ENCODE results near the gene TMEFF1. TPM values are rescaled to one million over a fixed set of nuclear protein-coding genes. Genes with fewer than 3 reads are reported as not detected.

Gene TMEFF1
- total RNA-seq, 1 experiment from 2014 or later = 3.3 TPM

DNA sequence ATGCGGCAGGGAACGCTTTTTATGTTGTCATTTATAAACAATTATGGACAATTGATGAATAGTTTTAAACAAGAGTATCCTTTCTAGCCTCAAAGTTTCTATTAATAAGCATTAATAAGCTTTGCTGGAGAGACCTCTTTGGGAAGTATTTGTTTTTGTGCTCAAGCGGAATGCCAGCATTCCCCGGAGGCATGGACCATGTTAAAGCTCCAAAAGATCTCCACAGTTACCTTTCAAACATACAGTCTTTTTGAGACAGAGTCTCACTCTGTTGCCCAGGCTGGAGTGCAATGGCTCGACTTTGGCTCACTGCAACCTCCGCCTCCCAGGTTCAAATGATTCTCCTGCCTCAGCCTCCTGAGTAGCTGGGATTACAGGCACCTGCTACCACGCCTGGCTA, 36.4 kb upstream of the TMEFF1 start:
- no peak overlapping the region for H3K9ac ChIP-seq (ENCODE audit: low read length)
- no peaks in the 10 kb centered on the region for H3K9me3 ChIP-seq (ENCODE audit: control insufficient read depth in 1 of 2, insufficient read depth in 1 of 2, low read depth in 1 of 2, low read length in 2 of 2)
- H3K9me2 ChIP-seq (ENCODE audit: insufficient read depth) = no peaks in the 10 kb centered on the region
- TF ChIP-seq FOSL1 (IDR thresholded peaks at IDR 0.05; ENCODE audit: low read depth) (no peak), ZBTB33 (IDR thresholded peaks at IDR 0.05; ENCODE audit: extremely low read depth, insufficient replicate concordance, low read length) (no peak), EZH2phosphoT487 (IDR thresholded peaks at IDR 0.05; ENCODE audit: borderline replicate concordance) (no peak)
- no peaks in the 10 kb centered on the region; the same call in 1 of the 2 replicates for H4K20me1 ChIP-seq (ENCODE audit: insufficient read depth)
- ChIA-PET RAD21 (ENCODE audit: low non-redundant PET in 1 of 2, low total read pairs in 2 of 2, uncharacterized antibody in 2 of 2, unreplicated experiment in 2 of 2) (no interaction called here), POLR2A (no interaction called here), CTCF (no interaction called here)
- no peaks in the 10 kb centered on the region for H3K4me1 ChIP-seq (ENCODE audit: control insufficient read depth in 1 of 2, insufficient read depth in 2 of 2, low read length in 2 of 2)
- DNase-seq (ENCODE audit: low read depth, low spot score) = no peak
- no peak overlapping the region for H2AFZ ChIP-seq (ENCODE audit: low read depth, low read length, poor library complexity, severe bottlenecking)
- H3K4me3 ChIP-seq (replicated peaks in 1 of 2; ENCODE audit: low read depth in 1 of 2, low read length in 2 of 2) = no peak overlapping the region
- ATAC-seq = no peak
- no peaks in the 10 kb centered on the region for H3K27me3 ChIP-seq (ENCODE audit: insufficient read depth, low read length)
- no peak overlapping the region for H3K27ac ChIP-seq (ENCODE audit: low read depth, low read length)
- peaks cover 72% of the 10 kb centered on the region for H3K79me2 ChIP-seq (ENCODE audit: insufficient read depth, low read length)
- no peak overlapping the region for H3K4me2 ChIP-seq (ENCODE audit: low read length)
- 0 out of 4 replicates have a peak, but pooled peaks cover 0 to 4% of the 10 kb centered on the region in 2 experiments for H3K36me3 ChIP-seq (ENCODE audit: control insufficient read depth in 1 of 2, insufficient read depth in 2 of 2, low read length in 2 of 2)
- intact Hi-C loops (cut with micrococcal nuclease) = no loop called here
- BruUV-seq (replicated peaks) = no TSS peak

DNA sequence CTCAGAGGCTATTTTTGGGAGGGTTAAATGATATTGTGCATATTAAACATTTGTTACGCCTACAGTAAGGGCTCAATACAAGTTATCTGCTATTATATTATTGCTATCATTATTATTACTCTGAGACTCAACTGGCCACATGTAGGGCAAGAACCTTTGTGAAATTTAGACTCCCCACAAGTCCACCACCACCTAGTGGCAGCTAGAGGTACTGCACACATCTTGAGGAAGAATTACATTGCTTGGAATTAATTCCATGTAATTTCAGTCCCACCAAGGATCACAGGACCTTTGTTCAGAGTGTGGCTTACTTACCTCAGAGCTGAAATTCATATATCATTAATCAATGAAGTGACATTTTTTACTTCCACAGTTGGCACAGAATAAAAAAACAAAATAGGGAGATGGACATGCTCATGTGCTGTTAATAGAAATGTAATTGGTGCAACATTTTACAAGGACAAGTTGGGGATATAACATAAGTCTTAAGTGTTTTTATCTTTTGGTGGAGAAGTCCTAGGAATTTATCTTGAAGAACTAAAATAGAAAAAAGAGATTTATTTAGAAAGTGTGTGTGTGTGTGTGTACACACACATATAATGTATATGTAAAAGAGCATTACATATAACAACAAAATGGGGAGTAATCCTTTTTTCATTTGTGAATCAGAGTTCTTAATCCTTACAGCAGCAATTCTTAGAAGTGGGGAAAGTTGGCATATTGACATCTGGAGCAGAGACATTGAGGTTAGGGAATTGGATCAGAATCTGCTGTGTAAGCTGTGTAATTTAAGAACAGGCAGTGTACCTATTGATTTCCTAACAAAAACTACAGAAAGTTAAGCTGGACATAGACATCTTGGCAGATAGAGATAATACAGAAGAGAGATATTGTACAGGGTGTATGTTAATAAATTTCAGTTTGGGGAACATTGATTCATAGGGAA, 34.8 kb upstream of the TMEFF1 start:
- no peak overlapping the region for H3K4me3 ChIP-seq (replicated peaks in 1 of 2; ENCODE audit: low read depth in 1 of 2, low read length in 2 of 2)
- intact Hi-C loops (cut with micrococcal nuclease) = no loop called here
- TF ChIP-seq, protein P1, sequence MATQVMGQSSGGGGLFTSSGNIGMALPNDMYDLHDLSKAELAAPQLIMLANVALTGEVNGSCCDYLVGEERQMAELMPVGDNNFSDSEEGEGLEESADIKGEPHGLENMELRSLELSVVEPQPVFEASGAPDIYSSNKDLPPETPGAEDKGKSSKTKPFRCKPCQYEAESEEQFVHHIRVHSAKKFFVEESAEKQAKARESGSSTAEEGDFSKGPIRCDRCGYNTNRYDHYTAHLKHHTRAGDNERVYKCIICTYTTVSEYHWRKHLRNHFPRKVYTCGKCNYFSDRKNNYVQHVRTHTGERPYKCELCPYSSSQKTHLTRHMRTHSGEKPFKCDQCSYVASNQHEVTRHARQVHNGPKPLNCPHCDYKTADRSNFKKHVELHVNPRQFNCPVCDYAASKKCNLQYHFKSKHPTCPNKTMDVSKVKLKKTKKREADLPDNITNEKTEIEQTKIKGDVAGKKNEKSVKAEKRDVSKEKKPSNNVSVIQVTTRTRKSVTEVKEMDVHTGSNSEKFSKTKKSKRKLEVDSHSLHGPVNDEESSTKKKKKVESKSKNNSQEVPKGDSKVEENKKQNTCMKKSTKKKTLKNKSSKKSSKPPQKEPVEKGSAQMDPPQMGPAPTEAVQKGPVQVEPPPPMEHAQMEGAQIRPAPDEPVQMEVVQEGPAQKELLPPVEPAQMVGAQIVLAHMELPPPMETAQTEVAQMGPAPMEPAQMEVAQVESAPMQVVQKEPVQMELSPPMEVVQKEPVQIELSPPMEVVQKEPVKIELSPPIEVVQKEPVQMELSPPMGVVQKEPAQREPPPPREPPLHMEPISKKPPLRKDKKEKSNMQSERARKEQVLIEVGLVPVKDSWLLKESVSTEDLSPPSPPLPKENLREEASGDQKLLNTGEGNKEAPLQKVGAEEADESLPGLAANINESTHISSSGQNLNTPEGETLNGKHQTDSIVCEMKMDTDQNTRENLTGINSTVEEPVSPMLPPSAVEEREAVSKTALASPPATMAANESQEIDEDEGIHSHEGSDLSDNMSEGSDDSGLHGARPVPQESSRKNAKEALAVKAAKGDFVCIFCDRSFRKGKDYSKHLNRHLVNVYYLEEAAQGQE (IDR thresholded peaks at IDR 0.05; ENCODE audit: low read depth) = no peak
- no peak for TF ChIP-seq POLR2AphosphoS5 (IDR thresholded peaks at IDR 0.05; ENCODE audit: low read depth, low read length)
- TF ChIP-seq CEBPB (IDR thresholded peaks at IDR 0.05; ENCODE audit: low read depth) = no peak
- TF ChIP-seq RAD21 (IDR thresholded peaks at IDR 0.05; ENCODE audit: low read depth) = peak; percentile 74
- no peak for TF ChIP-seq SIN3A (IDR thresholded peaks at IDR 0.05; ENCODE audit: low read depth)
- peak; percentile 70 to 98 (median 89) for TF ChIP-seq CTCF (IDR thresholded peaks at IDR 0.05 in 2 of 3, conservative IDR thresholded peaks at IDR 0.05 in 1 of 3; ENCODE audit: borderline replicate concordance in 1 of 3, insufficient read depth in 1 of 3, low read depth in 2 of 3, low read length in 2 of 3)
- 0 out of 2 replicates have a peak, but pooled peaks have one; percentile 16 for TF ChIP-seq EGR1 (IDR thresholded peaks at IDR 0.05; ENCODE audit: low read depth)

More for the DNA sequence above, 34.8 kb upstream of the TMEFF1 start:
- no peak overlapping the region for H3K4me2 ChIP-seq (ENCODE audit: low read length)
- no peak overlapping the region for H3K9ac ChIP-seq (ENCODE audit: low read length)
- no peaks in the 10 kb centered on the region for H3K4me1 ChIP-seq (ENCODE audit: control insufficient read depth in 1 of 2, insufficient read depth in 2 of 2, low read length in 2 of 2)
- peaks cover 65% of the 10 kb centered on the region for H3K79me2 ChIP-seq (ENCODE audit: insufficient read depth, low read length)
- no TSS peak for BruUV-seq (replicated peaks)
- ATAC-seq (peak; percentile 84), DNase-seq (ENCODE audit: low read depth, low spot score) (peak; percentile 59)
- no peaks in the 10 kb centered on the region for H3K9me3 ChIP-seq (ENCODE audit: control insufficient read depth in 1 of 2, insufficient read depth in 1 of 2, low read depth in 1 of 2, low read length in 2 of 2)
- H2AFZ ChIP-seq (ENCODE audit: low read depth, low read length, poor library complexity, severe bottlenecking) = no peak overlapping the region
- H3K27ac ChIP-seq (ENCODE audit: low read depth, low read length) = no peak overlapping the region
- POLR2A ChIA-PET = no interaction called here
- no peaks in the 10 kb centered on the region for H3K9me2 ChIP-seq (ENCODE audit: insufficient read depth)
- H4K20me1 ChIP-seq (ENCODE audit: insufficient read depth) = no peaks in the 10 kb centered on the region; the same call in 1 of the 2 replicates
- RAD21 ChIA-PET (ENCODE audit: low non-redundant PET in 1 of 2, low total read pairs in 2 of 2, uncharacterized antibody in 2 of 2, unreplicated experiment in 2 of 2) = no interaction called here
- 0 out of 4 replicates have a peak, but pooled peaks cover 0 to 4% of the 10 kb centered on the region in 2 experiments for H3K36me3 ChIP-seq (ENCODE audit: control insufficient read depth in 1 of 2, insufficient read depth in 2 of 2, low read length in 2 of 2)
- H3K27me3 ChIP-seq (ENCODE audit: insufficient read depth, low read length) = no peaks in the 10 kb centered on the region
- CTCF ChIA-PET = interaction anchor here (0.8 to 1.4 kb wide), 4 partner anchors 13 to 113 kb away, joined by 3 read pairs; partner anchors contain the start of gene TMEFF1

Data from HCT116 (cell line).